OCI-LY3 (cell line): ENCODE results near the gene PARP1.

ENCODE experiments used
- CTCF ChIP-seq: fragments of 200-600, 300-600 bp; sonication (generic); IDR thresholded peaks from 2 replicates; pipeline ENCODE4 v1.5.1; 2014; ENCODE audit warnings: antibody characterized with exemption, low read length, low read depth
- EZH2phosphoT487 ChIP-seq: fragments of 200-600 bp; shearing (Covaris generic); IDR thresholded peaks from 2 replicates; pipeline ENCODE4 v1.6.1; 2018; ENCODE audit warnings: antibody characterized with exemption, mixed run types, low read depth

GRCh38 chr1:226344441-226345259, 63.2 kb downstream of the PARP1 start:
- no peak for TF ChIP-seq CTCF
- no peak for TF ChIP-seq EZH2phosphoT487
